DND-41 (cell line): ENCODE data around the gene NR6A1.

ENCODE experiments used
- CTCF ChIP-seq: IDR thresholded peaks from 2 replicates; pipeline ENCODE4 v1.5.1; 2012; ENCODE audit warnings: borderline replicate concordance, low read length, moderate library complexity, mild to moderate bottlenecking; ENCODE audit not compliant: poor library complexity, severe bottlenecking; ENCODE audit errors: extremely low read depth
- EZH2 ChIP-seq: IDR thresholded peaks from 3 replicates; pipeline ENCODE4 v1.6.1; 2012; ENCODE audit warnings: borderline replicate concordance, low read depth, mild to moderate bottlenecking, moderate library complexity, low read length, inconsistent platforms; ENCODE audit not compliant: severe bottlenecking

DNA sequence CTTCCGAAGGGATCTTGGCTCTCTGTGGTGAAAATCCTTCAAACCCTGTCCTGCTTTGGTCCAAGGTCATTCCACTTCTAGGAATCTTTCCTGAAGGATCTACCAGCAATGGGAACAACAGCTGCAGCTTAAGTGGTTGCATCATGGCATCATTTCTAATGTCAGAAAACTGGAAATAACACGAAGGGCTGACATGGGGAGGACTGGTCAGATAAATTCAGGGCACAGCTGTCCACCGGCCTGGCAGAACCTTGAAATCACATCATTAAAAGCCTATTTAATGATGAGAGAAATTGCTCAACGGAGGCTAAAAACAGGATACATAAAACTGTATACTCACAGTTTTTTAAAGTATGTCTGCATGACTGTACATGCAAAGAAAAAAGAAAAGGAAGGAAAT, 34.1 kb upstream of the NR6A1 start:
- TF ChIP-seq CTCF (no peak), EZH2 (no peak)
